Regular cardiac myocyte (primary cell): Measurements from ENCODE around the gene TMEM114. TPM values are rescaled to one million over a fixed set of nuclear protein-coding genes. Genes with fewer than 3 reads are reported as not detected.

Experiments used
- total RNA-seq: library from RNA; depleted of rRNA; stranded (reverse); fragments of >200 nt; gene quantifications from 2 replicates; pipeline ENCODE4 v1.2.3, GENCODE V29; 2014

TMEM114 gene
- total RNA-seq, result not detected in 2 replicates

GRCh38 chr16:8589900-8590688 is at the start of gene TMEM114:
Gene TMEM114 (minus strand): TSS chr16:8590511. CDS start chr16:8589838, 673 bp downstream.

DNA sequence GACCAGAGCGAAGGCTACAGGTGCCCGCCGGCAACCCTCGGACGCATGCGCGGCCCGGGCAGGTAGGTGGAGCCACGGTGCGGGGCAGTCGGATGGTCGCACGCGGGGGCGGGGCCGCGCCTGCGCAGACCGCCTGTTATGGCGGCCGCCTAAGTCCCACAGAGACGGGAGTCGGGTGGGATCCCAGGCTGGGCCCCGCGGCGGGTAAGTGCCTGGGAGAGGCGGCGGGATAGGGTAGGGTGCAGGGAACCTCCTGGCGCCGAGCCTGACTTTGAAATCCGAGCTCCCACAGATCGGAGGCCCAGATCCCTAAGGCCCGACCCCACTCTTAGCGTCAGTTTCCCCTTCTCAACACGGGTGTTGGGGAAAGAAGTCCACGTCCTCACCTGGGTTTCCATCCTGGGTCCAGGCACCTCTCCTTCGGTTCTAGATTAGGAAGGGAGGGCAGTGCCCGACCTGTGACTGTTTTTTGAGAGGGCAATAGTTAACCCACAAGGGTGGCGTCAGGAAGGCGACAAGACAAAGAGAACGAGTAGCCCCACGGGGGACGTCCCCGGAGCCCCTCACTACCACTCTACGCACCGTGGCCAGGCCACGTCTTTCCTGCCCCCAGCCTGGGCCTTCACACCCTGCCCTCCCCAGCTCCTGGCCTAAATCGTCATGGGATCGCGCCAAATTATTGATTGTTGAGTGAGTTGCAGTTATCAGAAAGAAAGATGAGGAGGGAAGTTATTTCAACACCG is 31.4 kb upstream of the TMEM114 start, which contains the start of gene METTL22:
METTL22 (plus strand) TSS at position 127 of the 743 bp plus-strand sequence. CDS start 3,968 bp downstream, outside the sequence.

Other genes starting within 250 kb of the TMEM114 start
- 26.3 and 26.5 TPM in 2 replicates for gene METTL22, start 31.2 kb upstream of the TMEM114 start, total RNA-seq
- gene ABAT, start 84.1 kb upstream of the TMEM114 start, total RNA-seq, result 1.9 and 3.4 TPM in 2 replicates
- gene TMEM186, start 207.1 kb upstream of the TMEM114 start, total RNA-seq, result 5.6 and 10.7 TPM in 2 replicates
- 22.3 and 24.2 TPM in 2 replicates for gene PMM2, start 207.3 kb upstream of the TMEM114 start, total RNA-seq